WTC11 (cell line): Measurements from ENCODE around the gene RNF25. TPM values are rescaled to one million over a fixed set of nuclear protein-coding genes. Genes with fewer than 3 reads are reported as not detected.

Source experiments
- ATAC-seq: fragments of 200-7000 bp; cut with Tn5 transposase; 2 replicates; pipeline ENCODE4 v1.10.0; 2021; ENCODE audit warnings: mild to moderate bottlenecking, moderate library complexity
- CTCF ChIA-PET: fragments of 300-600 bp; sonication (Branson Sonifier 250); formaldehyde crosslinking; loops from one replicate; lab custom pipeline; 2021; ENCODE audit warnings: antibody characterized with exemption; lab: Charles Lee
- POLR2A ChIA-PET: fragments of 350-600 bp; sonication (Branson Sonifier 250); formaldehyde crosslinking; loops from one replicate; lab custom pipeline; 2021; ENCODE audit warnings: antibody characterized with exemption; lab: Charles Lee
- DNase-seq: peaks from one replicate; pipeline ENCODE4 v3.0.0; 2021; ENCODE audit warnings: low spot score
- H3K27ac Mint-ChIP-seq: 2 replicates; pipeline ENCODE4 v1.8.0; 2021; ENCODE audit warnings: mixed read lengths
- H3K27me3 Mint-ChIP-seq: 2 replicates; pipeline ENCODE4 v1.8.0; 2021; ENCODE audit warnings: low read depth, mild to moderate bottlenecking, moderate library complexity, mixed read lengths
- H3K36me3 Mint-ChIP-seq: 2 replicates; pipeline ENCODE4 v1.8.0; 2021; ENCODE audit warnings: mixed read lengths
- H3K4me1 Mint-ChIP-seq: 2 replicates; pipeline ENCODE4 v1.8.0; 2022; ENCODE audit warnings: mixed read lengths
- H3K4me3 Mint-ChIP-seq: 2 replicates; pipeline ENCODE4 v1.8.0; 2021; ENCODE audit warnings: mild to moderate bottlenecking, moderate library complexity, mixed read lengths
- H3K9me3 Mint-ChIP-seq: 2 replicates; pipeline ENCODE4 v1.8.0; 2021; ENCODE audit warnings: mixed read lengths
- ARID4B ChIP-seq: sonication (generic); formaldehyde crosslinking; IDR thresholded peaks from 2 replicates; pipeline ENCODE4 v1.8.0; 2023; ENCODE audit warnings: missing genetic modification reagents, mild to moderate bottlenecking, borderline replicate concordance
- E2F1 ChIP-seq: sonication (generic); formaldehyde crosslinking; IDR thresholded peaks from 2 replicates; pipeline ENCODE4 v1.8.0; 2022; ENCODE audit warnings: mild to moderate bottlenecking, missing genetic modification reagents
- E2F4 ChIP-seq: sonication (generic); formaldehyde crosslinking; IDR thresholded peaks from 2 replicates; pipeline ENCODE4 v1.8.1; 2022; ENCODE audit warnings: low read depth, mild to moderate bottlenecking, moderate library complexity, missing genetic modification reagents, borderline replicate concordance
- ESRRA ChIP-seq: sonication (generic); formaldehyde crosslinking; IDR thresholded peaks from 2 replicates; pipeline ENCODE4 v1.8.1; 2022; ENCODE audit warnings: mild to moderate bottlenecking, missing genetic modification reagents, borderline replicate concordance
- FOXP4 ChIP-seq: sonication (generic); formaldehyde crosslinking; IDR thresholded peaks from 2 replicates; pipeline ENCODE4 v1.8.0; 2022; ENCODE audit warnings: mild to moderate bottlenecking, missing genetic modification reagents
- GABPB1 ChIP-seq: sonication (generic); formaldehyde crosslinking; IDR thresholded peaks from 2 replicates; pipeline ENCODE4 v1.8.1; 2023; ENCODE audit warnings: mild to moderate bottlenecking, missing genetic modification reagents
- HMGXB4 ChIP-seq: sonication (generic); formaldehyde crosslinking; IDR thresholded peaks from 2 replicates; pipeline ENCODE4 v1.8.1; 2023; ENCODE audit warnings: mild to moderate bottlenecking, moderate library complexity, missing genetic modification reagents
- MAX ChIP-seq: sonication (generic); formaldehyde crosslinking; IDR thresholded peaks from 2 replicates; pipeline ENCODE4 v1.8.0; 2022; ENCODE audit warnings: mild to moderate bottlenecking, missing genetic modification reagents
- SMAD4 ChIP-seq: sonication (generic); formaldehyde crosslinking; IDR thresholded peaks from 2 replicates; pipeline ENCODE4 v1.8.0; 2022; ENCODE audit warnings: mild to moderate bottlenecking, missing genetic modification reagents
- SOX15 ChIP-seq: fragments of 250-450 bp; sonication (Bioruptor Pico); IDR thresholded peaks from 2 replicates; pipeline ENCODE4 v1.9.0; 2021; ENCODE audit warnings: mild to moderate bottlenecking
- STAT6 ChIP-seq: sonication (generic); formaldehyde crosslinking; conservative IDR thresholded peaks from 2 replicates; pipeline ENCODE4 v1.8.1; 2023; ENCODE audit warnings: mild to moderate bottlenecking, low read depth, missing genetic modification reagents, moderate library complexity
- ZNF219 ChIP-seq: sonication (generic); formaldehyde crosslinking; IDR thresholded peaks from 2 replicates; pipeline ENCODE4 v1.8.0; 2023; ENCODE audit warnings: missing genetic modification reagents, mild to moderate bottlenecking, borderline replicate concordance
- ZNF232 ChIP-seq: sonication (generic); formaldehyde crosslinking; IDR thresholded peaks from 2 replicates; pipeline ENCODE4 v1.8.0; 2022; ENCODE audit warnings: mild to moderate bottlenecking, missing genetic modification reagents
- ZSCAN18 ChIP-seq: fragments of 250-450 bp; sonication (Bioruptor Pico); IDR thresholded peaks from 2 replicates; pipeline ENCODE4 v2.1.2; 2022; ENCODE audit warnings: mild to moderate bottlenecking, moderate library complexity
- total RNA-seq: library from RNA; stranded (reverse); gene quantifications from 3 replicates; pipeline ENCODE4 v1.2.3, GENCODE V29; 2021

The RNF25 gene
- total RNA-seq, 1 experiment from 2014 or later, result 23.9 TPM

GRCh38 chr2:218662377-218662776 is 9.4 kb downstream of the RNF25 start (continued):
- TF ChIP-seq FOXP4 (CRISPR knock-in tag), result no peak
- TF ChIP-seq ZSCAN18 (CRISPR knock-in tag), result no peak
- no peak for TF ChIP-seq STAT6 (CRISPR knock-in tag)
- no peak for TF ChIP-seq HMGXB4 (CRISPR knock-in tag)
- no peak for TF ChIP-seq ESRRA (CRISPR knock-in tag)

GRCh38 chr2:218659988-218660358 is 11.8 kb downstream of the RNF25 start:
- H3K27ac Mint-ChIP-seq, result peak overlapping the region; percentile 71; the same call in 1 of the 2 replicates
- DNase-seq (no peak), ATAC-seq (no peak)
- ChIA-PET CTCF (interaction anchor here (0.6 to 2.8 kb wide), 11 partner anchors 12 to 824 kb away, joined by 3 to 26 read pairs (median 7); partner anchors contain the start of genes PLCD4, RNF25, STK36 and TTLL4), POLR2A (interaction anchor here (0.6 to 2.3 kb wide), 11 partner anchors 9 to 401 kb away, joined by 3 to 24 read pairs (median 5); partner anchors contain the start of genes RNF25 and STK36)
- no peaks in the 10 kb centered on the region for H3K27me3 Mint-ChIP-seq
- H3K9me3 Mint-ChIP-seq, result no peaks in the 10 kb centered on the region
- H3K4me3 Mint-ChIP-seq, result peak overlapping the region; percentile 93
- H3K36me3 Mint-ChIP-seq, result peaks cover 44% of the 10 kb centered on the region
- peaks cover 9% of the 10 kb centered on the region for H3K4me1 Mint-ChIP-seq
- TF ChIP-seq SOX15 (CRISPR knock-in tag) (no peak), ZNF232 (CRISPR knock-in tag) (0 out of 2 replicates have a peak, but pooled peaks have one; percentile 7)
- TF ChIP-seq, all 79 proteins: peak for 1

GRCh38 chr2:218659258-218659987 is 12.4 kb downstream of the RNF25 start, which contains the start of the genes BCS1L and ZNF142:
TSS of gene BCS1L (plus strand) at chr2:218659683. CDS start at chr2:218660988, 1,305 bp downstream.
TSS of gene ZNF142 (minus strand) at chr2:218659623. CDS start at chr2:218656429, 3,194 bp downstream.
- peak within 1 kb of the TSS; percentile 93 for H3K4me3 Mint-ChIP-seq
- H3K4me1 Mint-ChIP-seq, result peaks cover 9% of the 10 kb centered on the region
- H3K27me3 Mint-ChIP-seq, result no peaks in the 10 kb centered on the region
- ChIA-PET CTCF (interaction anchor here (0.6 to 2.8 kb wide), 13 partner anchors 11 to 824 kb away, joined by 3 to 26 read pairs (median 5); partner anchors contain the start of genes PLCD4, RNF25, STK36 and TTLL4), POLR2A (interaction anchor here (0.6 to 2.3 kb wide), 11 partner anchors 9 to 401 kb away, joined by 3 to 24 read pairs (median 5); partner anchors contain the start of genes RNF25 and STK36)
- H3K9me3 Mint-ChIP-seq, result no peaks in the 10 kb centered on the region
- H3K36me3 Mint-ChIP-seq, result peaks cover 44% of the 10 kb centered on the region
- peak within 1 kb of the TSS; percentile 90 for H3K27ac Mint-ChIP-seq
- DNase-seq (peak; percentile 96), ATAC-seq (peak; percentile 91)
- TF ChIP-seq E2F4 (CRISPR knock-in tag), result no peak
- no peak for TF ChIP-seq SOX15 (CRISPR knock-in tag)
- TF ChIP-seq ARID4B (CRISPR knock-in tag), result no peak; the same call in 1 of the 2 replicates
- peak; percentile 72 for TF ChIP-seq GABPB1 (CRISPR knock-in tag)
- TF ChIP-seq ZNF219 (CRISPR knock-in tag), result no peak
- 0 out of 2 replicates have a peak, but pooled peaks have one; percentile 28 for TF ChIP-seq E2F1 (CRISPR knock-in tag)
- peak; percentile 87 for TF ChIP-seq MAX (CRISPR knock-in tag)
- no peak for TF ChIP-seq SMAD4
